DND-41 (cell line): ENCODE data around the gene YEATS2.
A peak's percentile ranks its signal among the peaks of the same experiment; 100 is the strongest.

Experiments used
- ATAC-seq: fragments of 200-7000 bp; cut with Tn5 transposase; 3 replicates; pipeline ENCODE4 v1.9.1; 2021; ENCODE audit warnings: low read depth; ENCODE audit not compliant: insufficient read depth
- DNase-seq: peaks from one replicate; pipeline ENCODE4 v3.0.0-alpha.2; 2020
- H2AFZ ChIP-seq: 2 replicates; pipeline ENCODE4 v1.6.0; 2012; ENCODE audit warnings: low read depth, low read length
- H3K27ac ChIP-seq: 2 replicates; pipeline ENCODE4 v1.5.1; 2012; ENCODE audit warnings: low read length, inconsistent platforms
- H3K27me3 ChIP-seq: fragments of 200-600 bp; sonication (generic); 2 replicates; pipeline ENCODE4 v1.6.0; 2012; ENCODE audit warnings: low read length, mild to moderate bottlenecking, inconsistent platforms; ENCODE audit not compliant: insufficient read depth, poor library complexity
- H3K36me3 ChIP-seq: 2 replicates; pipeline ENCODE4 v1.5.1; 2012; ENCODE audit warnings: low read length, inconsistent platforms; ENCODE audit not compliant: insufficient read depth
- H3K4me1 ChIP-seq: 2 replicates; pipeline ENCODE4 v1.5.1; 2012; ENCODE audit warnings: mild to moderate bottlenecking, low read length; ENCODE audit not compliant: insufficient read depth
- H3K4me2 ChIP-seq: 2 replicates; pipeline ENCODE4 v1.6.0; 2012; ENCODE audit warnings: mild to moderate bottlenecking, moderate library complexity, low read length, inconsistent platforms; ENCODE audit not compliant: insufficient read depth
- H3K4me3 ChIP-seq, 2 experiments: fragments of 200-600 bp in 1 of 2; shearing (Covaris generic) in 1 of 2; 2 replicates each; pipeline ENCODE4 v1.5.1; 2012 to 2016; ENCODE audit warnings: inconsistent platforms in 2 of 2, low read length in 2 of 2, mild to moderate bottlenecking in 2 of 2, low read depth in 1 of 2, moderate library complexity in 1 of 2
- H3K79me2 ChIP-seq: 2 replicates; pipeline ENCODE4 v1.6.0; 2012; ENCODE audit warnings: low read length, inconsistent platforms; ENCODE audit not compliant: insufficient read depth
- H3K9ac ChIP-seq: 2 replicates; pipeline ENCODE4 v1.6.0; 2012; ENCODE audit warnings: low read depth, mild to moderate bottlenecking, inconsistent platforms, low read length, moderate library complexity
- H3K9me3 ChIP-seq: 2 replicates; pipeline ENCODE4 v1.5.1; 2012; ENCODE audit warnings: low read length, moderate library complexity, mild to moderate bottlenecking, inconsistent platforms; ENCODE audit not compliant: insufficient read depth, severe bottlenecking
- H4K20me1 ChIP-seq: 2 replicates; pipeline ENCODE4 v1.6.0; 2012; ENCODE audit warnings: low read length; ENCODE audit not compliant: insufficient read depth
- CTCF ChIP-seq: IDR thresholded peaks from 2 replicates; pipeline ENCODE4 v1.5.1; 2012; ENCODE audit warnings: borderline replicate concordance, low read length, moderate library complexity, mild to moderate bottlenecking; ENCODE audit not compliant: poor library complexity, severe bottlenecking; ENCODE audit errors: extremely low read depth
- EZH2 ChIP-seq: IDR thresholded peaks from 3 replicates; pipeline ENCODE4 v1.6.1; 2012; ENCODE audit warnings: borderline replicate concordance, low read depth, mild to moderate bottlenecking, moderate library complexity, low read length, inconsistent platforms; ENCODE audit not compliant: severe bottlenecking

Gene YEATS2

DNA sequence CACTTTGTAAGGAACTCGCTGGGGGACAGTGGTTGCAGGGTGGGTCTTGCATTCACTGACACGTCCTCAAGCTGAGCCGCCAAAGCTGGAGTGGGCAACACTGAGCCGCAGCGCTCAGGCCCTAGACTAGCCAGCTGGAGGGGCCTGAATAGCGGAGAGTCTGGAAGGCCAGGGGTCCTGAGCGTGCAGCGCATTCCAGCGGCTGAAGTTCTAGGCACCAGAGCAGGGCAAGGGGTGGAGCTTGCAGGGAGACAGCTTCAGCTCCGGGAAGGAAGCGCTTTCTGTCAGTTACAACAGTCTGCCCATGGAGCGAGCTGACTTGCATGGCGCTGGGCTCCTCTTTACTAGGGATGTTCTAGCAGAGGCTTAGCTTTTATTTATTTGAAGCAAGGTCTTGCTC, 125.0 kb downstream of the YEATS2 start:
- no peak overlapping the region for H2AFZ ChIP-seq
- no peaks in the 10 kb centered on the region for H3K27me3 ChIP-seq
- H4K20me1 ChIP-seq, result no peaks in the 10 kb centered on the region

DNA sequence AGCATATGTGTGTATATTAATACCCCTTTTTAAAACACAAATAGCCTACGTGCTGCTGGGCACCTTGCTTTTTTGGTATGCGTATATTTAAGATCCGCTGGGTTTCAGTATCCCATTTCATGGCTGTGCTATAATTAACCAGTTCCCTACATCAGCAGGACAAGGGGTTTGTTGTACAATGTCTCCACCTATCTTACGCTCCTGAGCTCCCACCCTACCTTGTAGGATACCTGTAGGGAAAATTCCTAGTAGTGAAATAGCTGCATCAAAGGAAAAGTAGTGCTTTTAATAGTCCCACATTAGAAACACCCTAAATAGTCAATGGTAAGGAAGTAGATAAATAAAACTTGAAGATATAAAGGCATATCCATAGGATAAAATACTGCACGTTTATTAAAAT, 126.4 kb downstream of the YEATS2 start:
- Histone ChIP-seq H3K79me2 (no peaks in the 10 kb centered on the region), H3K4me3 (no peak overlapping the region), H3K9ac (no peak overlapping the region), H3K4me1 (no peaks in the 10 kb centered on the region), H4K20me1 (no peaks in the 10 kb centered on the region), H3K4me2 (no peak overlapping the region), H2AFZ (no peak overlapping the region), H3K27me3 (no peaks in the 10 kb centered on the region), H3K9me3 (no peaks in the 10 kb centered on the region), H3K27ac (no peak overlapping the region), H3K36me3 (peaks cover 15% of the 10 kb centered on the region)
- DNase-seq (no peak), ATAC-seq (no peak)
- TF ChIP-seq CTCF (no peak), EZH2 (no peak)

More for the DNA sequence above, 125.0 kb downstream of the YEATS2 start:
- Histone ChIP-seq H3K4me1 (no peaks in the 10 kb centered on the region), H3K4me3 (no peak overlapping the region), H3K4me2 (no peak overlapping the region), H3K79me2 (no peaks in the 10 kb centered on the region), H3K36me3 (peaks cover 11% of the 10 kb centered on the region), H3K27ac (no peak overlapping the region), H3K9ac (no peak overlapping the region), H3K9me3 (no peaks in the 10 kb centered on the region)
- no peak for DNase-seq
- ATAC-seq, result no peak
- TF ChIP-seq EZH2, result no peak
- TF ChIP-seq CTCF, result no peak

GRCh38 chr3:183824761-183825455, 127.3 kb downstream of the YEATS2 start:
- H3K4me1 ChIP-seq, result no peaks in the 10 kb centered on the region
- peak; percentile 3; the same call in 1 of the 3 replicates for ATAC-seq
- H4K20me1 ChIP-seq, result 0 out of 2 replicates have a peak, but pooled peaks cover under 1% of the 10 kb centered on the region
- H3K4me2 ChIP-seq, result no peak overlapping the region
- H3K9ac ChIP-seq, result no peak overlapping the region
- H3K36me3 ChIP-seq, result peaks cover 25% of the 10 kb centered on the region
- H3K9me3 ChIP-seq, result no peaks in the 10 kb centered on the region
- H3K27me3 ChIP-seq, result no peaks in the 10 kb centered on the region
- H3K27ac ChIP-seq, result no peak overlapping the region
- no peak for DNase-seq
- H3K79me2 ChIP-seq, result no peaks in the 10 kb centered on the region
- no peak overlapping the region for H2AFZ ChIP-seq
- TF ChIP-seq CTCF (no peak), EZH2 (no peak)
- no peak overlapping the region for H3K4me3 ChIP-seq
